ENCODE measurements around the gene KMO. TPM values are rescaled to one million over a fixed set of nuclear protein-coding genes. Genes with fewer than 3 reads are reported as not detected.

KMO gene
- total and polyA plus RNA-seq, 2 donors from 2014 or later = 2.3 to 35.5 TPM

DNA sequence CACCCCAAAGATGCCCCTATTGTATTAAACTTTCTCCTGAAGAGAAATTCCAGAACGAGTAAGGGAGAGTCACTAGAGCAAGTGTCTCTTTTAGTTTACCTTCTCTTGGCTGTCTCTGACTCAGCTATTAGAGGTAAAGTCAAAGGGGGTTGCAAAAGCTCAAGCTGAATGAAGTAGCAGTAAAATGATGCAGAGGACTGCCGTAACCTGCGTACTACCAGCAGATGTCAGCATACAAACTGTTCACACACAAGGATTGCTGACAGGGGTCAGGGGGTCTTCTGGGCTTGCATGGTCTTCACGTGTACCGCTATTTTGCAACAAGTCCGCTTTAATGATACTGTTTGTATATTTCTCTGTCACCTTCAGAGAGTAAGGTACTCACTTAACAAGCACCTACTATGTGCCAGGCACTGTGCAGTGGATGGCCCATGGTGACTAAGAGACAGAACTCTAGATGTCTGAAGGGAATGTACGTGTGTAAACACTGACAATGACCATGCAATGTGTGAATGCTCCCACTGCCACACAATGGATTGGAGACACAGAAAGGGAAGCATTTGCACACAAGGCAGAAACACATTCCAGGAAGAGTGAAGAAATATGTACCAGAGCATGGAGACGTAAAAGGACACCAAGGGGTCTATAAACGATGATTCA lies 73.1 kb downstream of the KMO start:
- intact Hi-C loops (cut with DNase I) = no loop called here
- no peaks in the 10 kb centered on the region for H3K27me3 ChIP-seq (ENCODE audit: control insufficient read depth, insufficient read depth, low read length)
- FAIRE-seq = no peak

DNA sequence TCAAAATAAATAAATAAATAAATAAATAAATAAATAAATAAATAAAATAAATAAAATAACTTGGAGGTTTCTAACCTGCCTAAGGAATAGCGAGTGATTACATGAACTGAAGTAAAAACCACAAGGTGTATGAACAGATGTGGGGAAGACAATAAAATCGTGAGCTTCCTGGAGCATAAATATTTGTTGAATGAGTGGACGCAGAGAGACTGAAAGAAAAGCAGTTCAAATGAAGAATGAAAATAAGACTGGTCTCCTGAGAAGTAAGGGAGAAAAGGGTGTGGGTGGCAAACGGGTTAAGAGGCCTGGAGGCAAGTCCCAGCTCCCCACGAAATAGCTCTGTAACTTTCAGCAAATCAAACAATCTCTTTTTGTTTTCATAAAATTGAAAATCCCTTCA lies 74.4 kb downstream of the KMO start:
- Histone ChIP-seq H3K27ac (ENCODE audit: low read depth in 2 of 2, low read length in 2 of 2) (no peak overlapping the region), H3K9ac (ENCODE audit: low read length in 3 of 3) (no peak overlapping the region), H3K36me3 (ENCODE audit: control insufficient read depth in 2 of 3, insufficient read depth in 3 of 3, low read length in 3 of 3) (no peaks in the 10 kb centered on the region), H3K9me3 (ENCODE audit: control insufficient read depth in 2 of 3, insufficient read depth in 1 of 3, low read length in 3 of 3) (no peaks in the 10 kb centered on the region), H3K4me3 (ENCODE audit: low read length in 3 of 3) (no peak overlapping the region), H3K27me3 (ENCODE audit: control insufficient read depth, insufficient read depth, low read length) (no peaks in the 10 kb centered on the region), H3K4me1 (ENCODE audit: control insufficient read depth in 2 of 3, insufficient read depth in 2 of 3, low read depth in 1 of 3, low read length in 3 of 3) (peaks cover 0 to 5% (median 0%) of the 10 kb centered on the region in 3 donors)
- intact Hi-C loops (cut with DNase I) = no loop called here
- FAIRE-seq (no peak), DNase-seq (no peak)
- TF ChIP-seq, protein P1, sequence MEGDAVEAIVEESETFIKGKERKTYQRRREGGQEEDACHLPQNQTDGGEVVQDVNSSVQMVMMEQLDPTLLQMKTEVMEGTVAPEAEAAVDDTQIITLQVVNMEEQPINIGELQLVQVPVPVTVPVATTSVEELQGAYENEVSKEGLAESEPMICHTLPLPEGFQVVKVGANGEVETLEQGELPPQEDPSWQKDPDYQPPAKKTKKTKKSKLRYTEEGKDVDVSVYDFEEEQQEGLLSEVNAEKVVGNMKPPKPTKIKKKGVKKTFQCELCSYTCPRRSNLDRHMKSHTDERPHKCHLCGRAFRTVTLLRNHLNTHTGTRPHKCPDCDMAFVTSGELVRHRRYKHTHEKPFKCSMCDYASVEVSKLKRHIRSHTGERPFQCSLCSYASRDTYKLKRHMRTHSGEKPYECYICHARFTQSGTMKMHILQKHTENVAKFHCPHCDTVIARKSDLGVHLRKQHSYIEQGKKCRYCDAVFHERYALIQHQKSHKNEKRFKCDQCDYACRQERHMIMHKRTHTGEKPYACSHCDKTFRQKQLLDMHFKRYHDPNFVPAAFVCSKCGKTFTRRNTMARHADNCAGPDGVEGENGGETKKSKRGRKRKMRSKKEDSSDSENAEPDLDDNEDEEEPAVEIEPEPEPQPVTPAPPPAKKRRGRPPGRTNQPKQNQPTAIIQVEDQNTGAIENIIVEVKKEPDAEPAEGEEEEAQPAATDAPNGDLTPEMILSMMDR (IDR thresholded peaks at IDR 0.05; ENCODE audit: borderline replicate concordance, extremely low read depth, insufficient read depth) = no peak

More for the DNA sequence above, 73.1 kb downstream of the KMO start:
- TF ChIP-seq, protein P1 (IDR thresholded peaks at IDR 0.05; ENCODE audit: borderline replicate concordance, extremely low read depth, insufficient read depth) = peak; percentile 8
- no peak overlapping the region for H3K9ac ChIP-seq (ENCODE audit: low read length in 3 of 3)
- H3K27ac ChIP-seq (ENCODE audit: low read depth in 2 of 2, low read length in 2 of 2) = no peak overlapping the region
- DNase-seq = peak in 1 of 5 donors; percentile 27
- H3K36me3 ChIP-seq (ENCODE audit: control insufficient read depth in 2 of 3, insufficient read depth in 3 of 3, low read length in 3 of 3) = no peaks in the 10 kb centered on the region
- H3K9me3 ChIP-seq (ENCODE audit: control insufficient read depth in 2 of 3, insufficient read depth in 1 of 3, low read length in 3 of 3) = no peaks in the 10 kb centered on the region
- H3K4me1 ChIP-seq (ENCODE audit: control insufficient read depth in 2 of 3, insufficient read depth in 2 of 3, low read depth in 1 of 3, low read length in 3 of 3) = peaks cover 0 to 5% (median 0%) of the 10 kb centered on the region in 3 donors
- H3K4me3 ChIP-seq (ENCODE audit: low read length in 3 of 3) = no peak overlapping the region

DNA sequence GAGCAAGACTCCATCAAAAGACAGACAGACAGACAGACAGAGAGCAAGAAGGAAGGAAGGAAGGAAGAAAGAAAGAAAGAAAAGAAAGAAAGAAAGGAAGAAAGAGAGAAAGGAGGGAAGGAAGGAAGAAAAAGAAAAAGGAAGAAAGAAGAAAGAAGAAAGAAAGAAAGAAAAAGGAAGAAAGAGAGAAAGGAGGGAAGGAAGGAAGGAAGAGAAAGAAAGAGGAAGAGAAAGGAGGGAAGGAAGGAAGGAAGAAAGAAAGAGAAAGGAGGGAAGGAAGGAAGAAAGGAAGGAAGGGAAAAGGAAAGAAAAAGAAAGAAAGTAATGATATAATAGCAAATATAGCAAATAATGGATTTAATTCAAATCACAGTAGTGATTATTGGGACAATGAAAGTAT lies 75.3 kb downstream of the KMO start:
- Histone ChIP-seq H3K27ac (ENCODE audit: low read depth in 2 of 2, low read length in 2 of 2) (no peak overlapping the region), H3K36me3 (ENCODE audit: control insufficient read depth in 2 of 3, insufficient read depth in 3 of 3, low read length in 3 of 3) (no peaks in the 10 kb centered on the region), H3K4me3 (ENCODE audit: low read length in 3 of 3) (no peak overlapping the region), H3K9ac (ENCODE audit: low read length in 3 of 3) (no peak overlapping the region), H3K27me3 (ENCODE audit: control insufficient read depth, insufficient read depth, low read length) (no peaks in the 10 kb centered on the region), H3K9me3 (ENCODE audit: control insufficient read depth in 2 of 3, insufficient read depth in 1 of 3, low read length in 3 of 3) (no peaks in the 10 kb centered on the region), H3K4me1 (ENCODE audit: control insufficient read depth in 2 of 3, insufficient read depth in 2 of 3, low read depth in 1 of 3, low read length in 3 of 3) (peaks cover 0 to 5% (median 0%) of the 10 kb centered on the region in 3 donors)
- intact Hi-C loops (cut with DNase I) = no loop called here
- DNase-seq (no peak), FAIRE-seq (no peak)
- TF ChIP-seq, protein P1 (IDR thresholded peaks at IDR 0.05; ENCODE audit: borderline replicate concordance, extremely low read depth, insufficient read depth) = no peak

Data from kidney (tissue), 14 donors.